ENCODE results near the gene AGMAT. TPM values are rescaled to one million over a fixed set of nuclear protein-coding genes. Genes with fewer than 3 reads are reported as not detected.

AGMAT gene
- total and polyA plus RNA-seq, 2 of the 13 experiments (the other 11 are each of a cell fraction or from before 2014, with no cell fraction given): 59.1 to 174 TPM

DNA sequence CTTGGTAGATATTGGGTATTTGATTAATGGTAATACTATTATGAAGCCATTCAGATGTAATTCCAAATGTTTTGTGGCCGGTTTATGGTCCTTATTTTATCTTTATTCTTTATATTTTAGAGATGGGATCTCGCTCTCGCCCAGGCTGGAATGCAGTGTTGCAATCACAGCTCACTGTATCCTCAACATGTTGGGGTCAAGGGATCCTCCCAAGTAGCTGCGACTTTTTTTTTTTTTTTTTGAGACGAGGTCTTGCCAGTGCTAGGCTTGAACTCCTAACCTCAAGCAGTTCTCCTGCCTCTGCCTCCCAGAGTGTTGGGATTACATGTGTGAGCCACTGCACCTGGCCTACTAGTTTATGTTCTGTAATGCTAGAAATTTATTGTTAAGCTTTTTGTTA, 37.1 kb upstream of the AGMAT start (continued):
- TF ChIP-seq, protein P1, sequence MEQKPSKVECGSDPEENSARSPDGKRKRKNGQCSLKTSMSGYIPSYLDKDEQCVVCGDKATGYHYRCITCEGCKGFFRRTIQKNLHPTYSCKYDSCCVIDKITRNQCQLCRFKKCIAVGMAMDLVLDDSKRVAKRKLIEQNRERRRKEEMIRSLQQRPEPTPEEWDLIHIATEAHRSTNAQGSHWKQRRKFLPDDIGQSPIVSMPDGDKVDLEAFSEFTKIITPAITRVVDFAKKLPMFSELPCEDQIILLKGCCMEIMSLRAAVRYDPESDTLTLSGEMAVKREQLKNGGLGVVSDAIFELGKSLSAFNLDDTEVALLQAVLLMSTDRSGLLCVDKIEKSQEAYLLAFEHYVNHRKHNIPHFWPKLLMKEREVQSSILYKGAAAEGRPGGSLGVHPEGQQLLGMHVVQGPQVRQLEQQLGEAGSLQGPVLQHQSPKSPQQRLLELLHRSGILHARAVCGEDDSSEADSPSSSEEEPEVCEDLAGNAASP (CRISPR knock-in tag; IDR thresholded peaks at IDR 0.05; ENCODE audit: borderline replicate concordance): peak; percentile 36; the same call in 1 of the 2 replicates
- TF ChIP-seq, protein P2, sequence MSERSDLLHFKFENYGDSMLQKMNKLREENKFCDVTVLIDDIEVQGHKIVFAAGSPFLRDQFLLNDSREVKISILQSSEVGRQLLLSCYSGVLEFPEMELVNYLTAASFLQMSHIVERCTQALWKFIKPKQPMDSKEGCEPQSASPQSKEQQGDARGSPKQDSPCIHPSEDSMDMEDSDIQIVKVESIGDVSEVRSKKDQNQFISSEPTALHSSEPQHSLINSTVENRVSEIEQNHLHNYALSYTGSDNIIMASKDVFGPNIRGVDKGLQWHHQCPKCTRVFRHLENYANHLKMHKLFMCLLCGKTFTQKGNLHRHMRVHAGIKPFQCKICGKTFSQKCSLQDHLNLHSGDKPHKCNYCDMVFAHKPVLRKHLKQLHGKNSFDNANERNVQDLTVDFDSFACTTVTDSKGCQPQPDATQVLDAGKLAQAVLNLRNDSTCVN (CRISPR knock-in tag; IDR thresholded peaks at IDR 0.05; ENCODE audit: borderline replicate concordance): no peak
- TF ChIP-seq, protein P3, sequence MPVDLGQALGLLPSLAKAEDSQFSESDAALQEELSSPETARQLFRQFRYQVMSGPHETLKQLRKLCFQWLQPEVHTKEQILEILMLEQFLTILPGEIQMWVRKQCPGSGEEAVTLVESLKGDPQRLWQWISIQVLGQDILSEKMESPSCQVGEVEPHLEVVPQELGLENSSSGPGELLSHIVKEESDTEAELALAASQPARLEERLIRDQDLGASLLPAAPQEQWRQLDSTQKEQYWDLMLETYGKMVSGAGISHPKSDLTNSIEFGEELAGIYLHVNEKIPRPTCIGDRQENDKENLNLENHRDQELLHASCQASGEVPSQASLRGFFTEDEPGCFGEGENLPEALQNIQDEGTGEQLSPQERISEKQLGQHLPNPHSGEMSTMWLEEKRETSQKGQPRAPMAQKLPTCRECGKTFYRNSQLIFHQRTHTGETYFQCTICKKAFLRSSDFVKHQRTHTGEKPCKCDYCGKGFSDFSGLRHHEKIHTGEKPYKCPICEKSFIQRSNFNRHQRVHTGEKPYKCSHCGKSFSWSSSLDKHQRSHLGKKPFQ (CRISPR knock-in tag; IDR thresholded peaks at IDR 0.05; ENCODE audit: insufficient replicate concordance): no peak
- TF ChIP-seq REPIN1 (CRISPR knock-in tag; IDR thresholded peaks at IDR 0.05; ENCODE audit: borderline replicate concordance, low read depth) (no peak), CEBPG (CRISPR knock-in tag; IDR thresholded peaks at IDR 0.05) (peak; percentile 40; the same call in 1 of the 2 replicates), ZNF761 (CRISPR knock-in tag; conservative IDR thresholded peaks at IDR 0.05) (no peak), GZF1 (CRISPR knock-in tag; IDR thresholded peaks at IDR 0.05) (no peak), ZNF772 (CRISPR knock-in tag; IDR thresholded peaks at IDR 0.05) (no peak), ZNF24 (IDR thresholded peaks at IDR 0.05) (no peak), ZNF235 (CRISPR knock-in tag; IDR thresholded peaks at IDR 0.05; ENCODE audit: borderline replicate concordance) (no peak), RXRB (CRISPR knock-in tag; IDR thresholded peaks at IDR 0.05; ENCODE audit: borderline replicate concordance) (0 out of 2 replicates have a peak, but pooled peaks have one; percentile 27), ZNF549 (CRISPR knock-in tag; IDR thresholded peaks at IDR 0.05) (no peak), MIXL1 (CRISPR knock-in tag; IDR thresholded peaks at IDR 0.05) (no peak)
- TF ChIP-seq, protein P4, sequence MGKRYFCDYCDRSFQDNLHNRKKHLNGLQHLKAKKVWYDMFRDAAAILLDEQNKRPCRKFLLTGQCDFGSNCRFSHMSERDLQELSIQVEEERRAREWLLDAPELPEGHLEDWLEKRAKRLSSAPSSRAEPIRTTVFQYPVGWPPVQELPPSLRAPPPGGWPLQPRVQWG (CRISPR knock-in tag; IDR thresholded peaks at IDR 0.05; ENCODE audit: borderline replicate concordance, low read depth): no peak
